HTERT RPE-1 (cell line): ENCODE results near the gene COL6A2.

ENCODE experiments used
- in situ Hi-C: fragments of 300-500 bp; cut with MboI; formaldehyde crosslinking; loops from 4 replicates; pipeline ENCODE4 v1.14.3; 2020; ENCODE audit warnings: low sequenced_read_pairs

COL6A2 gene

GRCh38 chr21:46153247-46154154 lies 55.6 kb downstream of the COL6A2 start:
- in situ Hi-C loops, result no loop called here

GRCh38 chr21:46154155-46154954 lies 56.4 kb downstream of the COL6A2 start:
- in situ Hi-C loops, result no loop called here

- in situ Hi-C loops, result no loop called here
These were observed 57.1 kb downstream of the COL6A2 start for GRCh38 chr21:46154955-46155513.

- in situ Hi-C loops, result no loop called here
These were observed 57.8 kb downstream of the COL6A2 start, which contains the start of gene FTCD for GRCh38 chr21:46155514-46156377. Gene FTCD (minus strand): TSS chr21:46155579. CDS start chr21:46155523, 56 bp downstream.

GRCh38 chr21:46156378-46156645 lies 58.4 kb downstream of the COL6A2 start:
- in situ Hi-C loops, result no loop called here

GRCh38 chr21:46156678-46157077 lies 58.8 kb downstream of the COL6A2 start:
- in situ Hi-C loops, result no loop called here

- in situ Hi-C loops, result no loop called here
These were observed 59.6 kb downstream of the COL6A2 start for GRCh38 chr21:46157396-46157986.

GRCh38 chr21:46157987-46158451 lies 60.1 kb downstream of the COL6A2 start:
- in situ Hi-C loops, result no loop called here

GRCh38 chr21:46158666-46159300 lies 60.9 kb downstream of the COL6A2 start:
- in situ Hi-C loops, result no loop called here

GRCh38 chr21:46159390-46159789 lies 61.5 kb downstream of the COL6A2 start:
- in situ Hi-C loops, result no loop called here

- in situ Hi-C loops, result no loop called here
These were observed 62.1 kb downstream of the COL6A2 start for GRCh38 chr21:46159841-46160656.

- in situ Hi-C loops, result no loop called here
These were observed 62.7 kb downstream of the COL6A2 start for GRCh38 chr21:46160657-46160906.

GRCh38 chr21:46160907-46161632 lies 63.2 kb downstream of the COL6A2 start:
- in situ Hi-C loops, result no loop called here

GRCh38 chr21:46161633-46162592 lies 64.0 kb downstream of the COL6A2 start:
- in situ Hi-C loops, result no loop called here

GRCh38 chr21:46163380-46163779 lies 65.5 kb downstream of the COL6A2 start:
- in situ Hi-C loops, result no loop called here

- in situ Hi-C loops, result no loop called here
These were observed 67.2 kb downstream of the COL6A2 start for GRCh38 chr21:46165098-46165497.

- in situ Hi-C loops, result no loop called here
These were observed 70.3 kb downstream of the COL6A2 start for GRCh38 chr21:46168238-46168637.
